Mucosa of gallbladder (tissue), 1 donor: ENCODE results near the gene GALNT10. TPM values are rescaled to one million over a fixed set of nuclear protein-coding genes. Genes with fewer than 3 reads are reported as not detected.

ENCODE experiments used
- DNase-seq: peaks from one replicate; pipeline ENCODE4 v3.0.0-alpha.2; 2020; ENCODE audit warnings: low spot score
- total RNA-seq: library from RNA; stranded (reverse); gene quantifications from one replicate; pipeline ENCODE4 v1.2.1, GENCODE V29; 2021
- donor health status: DM: no; HTN: no; CAD: no.

Gene GALNT10
- total RNA-seq, 1 donor from 2014 or later, result 50.8 TPM

- DNase-seq, result no peak
Measured at GRCh38 chr5:154319736-154320135, 129.2 kb downstream of the GALNT10 start.

GRCh38 chr5:154320224-154321089 lies 129.9 kb downstream of the GALNT10 start:
- DNase-seq, result no peak

GRCh38 chr5:154321546-154321945 lies 131.0 kb downstream of the GALNT10 start:
- no peak for DNase-seq

GRCh38 chr5:154324033-154324432 lies 133.5 kb downstream of the GALNT10 start:
- DNase-seq, result no peak

GRCh38 chr5:154325566-154325965 lies 135.0 kb downstream of the GALNT10 start:
- no peak for DNase-seq

GRCh38 chr5:154329062-154329461 lies 138.5 kb downstream of the GALNT10 start:
- DNase-seq, result no peak

GRCh38 chr5:154329519-154330040 lies 139.0 kb downstream of the GALNT10 start:
- no peak for DNase-seq

- no peak for DNase-seq
Measured at GRCh38 chr5:154330097-154330667, 139.6 kb downstream of the GALNT10 start.

GRCh38 chr5:154331232-154331631 lies 140.7 kb downstream of the GALNT10 start:
- DNase-seq, result no peak

GRCh38 chr5:154331924-154332323 lies 141.4 kb downstream of the GALNT10 start:
- no peak for DNase-seq

GRCh38 chr5:154332451-154332850 lies 141.9 kb downstream of the GALNT10 start:
- no peak for DNase-seq

GRCh38 chr5:154333016-154333415 lies 142.5 kb downstream of the GALNT10 start:
- no peak for DNase-seq

- no peak for DNase-seq
Measured at GRCh38 chr5:154334406-154335064, 144.0 kb downstream of the GALNT10 start.

GRCh38 chr5:154335065-154335448 lies 144.5 kb downstream of the GALNT10 start:
- no peak for DNase-seq

GRCh38 chr5:154341620-154342019 lies 151.1 kb downstream of the GALNT10 start:
- no peak for DNase-seq

- no peak for DNase-seq
Measured at GRCh38 chr5:154342211-154342610, 151.7 kb downstream of the GALNT10 start.

GRCh38 chr5:154342963-154343362 lies 152.4 kb downstream of the GALNT10 start:
- no peak for DNase-seq

- no peak for DNase-seq
Measured at GRCh38 chr5:154344461-154344860, 153.9 kb downstream of the GALNT10 start.

GRCh38 chr5:154345255-154345952 lies 154.9 kb downstream of the GALNT10 start:
- no peak for DNase-seq

- no peak for DNase-seq
Measured at GRCh38 chr5:154346427-154346826, 155.9 kb downstream of the GALNT10 start.

- no peak for DNase-seq
Measured at GRCh38 chr5:154349626-154350264, 159.2 kb downstream of the GALNT10 start.
